ENCODE results near the gene CHST2. TPM values are rescaled to one million over a fixed set of nuclear protein-coding genes. Genes with fewer than 3 reads are reported as not detected.

Gene CHST2
- total RNA-seq, 1 donor from 2014 or later, result 17.5 TPM

DNA sequence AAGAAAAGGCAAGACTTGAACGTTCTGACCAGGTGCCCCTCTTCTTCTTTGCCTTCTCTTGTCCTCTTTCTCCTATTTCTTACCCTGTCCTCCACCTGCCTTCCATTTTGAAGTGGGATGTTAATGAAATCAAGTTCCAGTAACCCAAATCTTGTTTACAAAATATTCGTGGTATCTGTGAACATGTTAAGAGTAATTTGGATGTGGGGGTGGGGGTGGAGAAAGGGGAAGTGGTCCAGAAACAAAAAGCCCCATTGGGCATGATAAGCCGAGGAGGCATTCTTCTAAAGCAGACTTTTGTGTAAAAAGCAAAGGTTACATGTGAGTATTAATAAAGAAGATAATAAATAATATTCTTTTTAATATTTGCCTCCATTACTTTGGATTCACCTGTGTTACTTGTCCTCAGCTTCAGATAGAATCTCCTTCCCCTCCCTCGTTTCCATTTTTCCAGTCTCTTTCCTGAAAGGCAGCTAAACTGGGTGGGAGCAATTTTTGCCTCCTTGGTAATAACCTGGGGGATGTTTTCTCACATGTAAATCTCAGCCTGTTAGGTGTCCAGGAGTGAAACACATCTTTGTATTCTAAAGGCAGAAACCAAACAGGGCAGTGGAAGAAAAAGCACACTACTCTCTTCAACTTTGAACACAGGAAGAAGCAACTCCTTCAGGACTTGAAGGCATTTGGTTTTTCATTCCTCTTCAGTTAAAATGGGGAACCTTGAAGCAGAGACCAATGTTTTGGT, 3.2 kb downstream of the CHST2 start:
- TF ChIP-seq, protein P1, sequence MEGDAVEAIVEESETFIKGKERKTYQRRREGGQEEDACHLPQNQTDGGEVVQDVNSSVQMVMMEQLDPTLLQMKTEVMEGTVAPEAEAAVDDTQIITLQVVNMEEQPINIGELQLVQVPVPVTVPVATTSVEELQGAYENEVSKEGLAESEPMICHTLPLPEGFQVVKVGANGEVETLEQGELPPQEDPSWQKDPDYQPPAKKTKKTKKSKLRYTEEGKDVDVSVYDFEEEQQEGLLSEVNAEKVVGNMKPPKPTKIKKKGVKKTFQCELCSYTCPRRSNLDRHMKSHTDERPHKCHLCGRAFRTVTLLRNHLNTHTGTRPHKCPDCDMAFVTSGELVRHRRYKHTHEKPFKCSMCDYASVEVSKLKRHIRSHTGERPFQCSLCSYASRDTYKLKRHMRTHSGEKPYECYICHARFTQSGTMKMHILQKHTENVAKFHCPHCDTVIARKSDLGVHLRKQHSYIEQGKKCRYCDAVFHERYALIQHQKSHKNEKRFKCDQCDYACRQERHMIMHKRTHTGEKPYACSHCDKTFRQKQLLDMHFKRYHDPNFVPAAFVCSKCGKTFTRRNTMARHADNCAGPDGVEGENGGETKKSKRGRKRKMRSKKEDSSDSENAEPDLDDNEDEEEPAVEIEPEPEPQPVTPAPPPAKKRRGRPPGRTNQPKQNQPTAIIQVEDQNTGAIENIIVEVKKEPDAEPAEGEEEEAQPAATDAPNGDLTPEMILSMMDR (conservative IDR thresholded peaks at IDR 0.05), result no peak
- no peak overlapping the region for H3K27ac Mint-ChIP-seq

DNA sequence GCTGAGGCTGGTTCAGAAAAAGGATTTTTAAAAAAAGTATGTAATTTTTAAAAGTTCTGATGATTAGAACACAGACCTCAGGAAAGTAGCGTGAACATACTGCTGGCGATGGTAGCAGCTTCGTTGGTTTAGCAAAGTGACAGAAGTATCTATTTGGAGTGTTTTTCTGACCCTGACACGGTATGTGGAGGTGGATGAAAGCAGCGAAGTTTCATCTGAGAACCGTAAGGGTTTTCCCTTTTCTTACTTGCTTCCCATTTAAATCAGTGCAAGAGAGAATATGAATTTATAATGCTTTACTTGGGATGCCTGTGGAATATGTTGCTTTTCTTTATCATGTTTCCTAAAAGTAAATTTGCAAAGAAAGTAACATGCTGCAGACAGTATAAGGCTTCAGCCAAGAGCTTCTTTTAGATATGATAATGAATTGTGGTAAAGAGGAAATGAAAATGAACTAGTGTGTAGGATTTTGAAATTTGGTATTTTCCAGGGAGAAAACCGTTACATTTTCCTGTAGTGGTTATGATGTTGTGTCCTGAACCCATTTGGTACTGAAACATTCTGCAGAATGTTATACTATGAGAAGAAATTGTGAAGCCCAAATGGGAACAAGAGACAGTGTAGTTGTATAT, 3.9 kb downstream of the CHST2 start:
- DNase-seq (ENCODE audit: extremely low spot score, unreplicated experiment), result no peak
- H3K27me3 Mint-ChIP-seq, result peaks cover 47% of the 10 kb centered on the region
- TF ChIP-seq, protein P1 (conservative IDR thresholded peaks at IDR 0.05), result no peak
- peaks cover 35% of the 10 kb centered on the region for H3K4me1 Mint-ChIP-seq (ENCODE audit: unreplicated experiment)
- no peaks in the 10 kb centered on the region for H3K36me3 Mint-ChIP-seq
- H3K4me3 Mint-ChIP-seq, result peak overlapping the region; percentile 76
- no peak overlapping the region for H3K27ac Mint-ChIP-seq
- H3K9me3 Mint-ChIP-seq, result no peaks in the 10 kb centered on the region

More for the DNA sequence above, 3.2 kb downstream of the CHST2 start:
- H3K4me1 Mint-ChIP-seq (ENCODE audit: unreplicated experiment), result peaks cover 35% of the 10 kb centered on the region
- no peaks in the 10 kb centered on the region for H3K9me3 Mint-ChIP-seq
- no peak for DNase-seq (ENCODE audit: extremely low spot score, unreplicated experiment)
- peak overlapping the region; percentile 76 for H3K4me3 Mint-ChIP-seq
- no peaks in the 10 kb centered on the region for H3K36me3 Mint-ChIP-seq
- H3K27me3 Mint-ChIP-seq, result peaks cover 53% of the 10 kb centered on the region

DNA sequence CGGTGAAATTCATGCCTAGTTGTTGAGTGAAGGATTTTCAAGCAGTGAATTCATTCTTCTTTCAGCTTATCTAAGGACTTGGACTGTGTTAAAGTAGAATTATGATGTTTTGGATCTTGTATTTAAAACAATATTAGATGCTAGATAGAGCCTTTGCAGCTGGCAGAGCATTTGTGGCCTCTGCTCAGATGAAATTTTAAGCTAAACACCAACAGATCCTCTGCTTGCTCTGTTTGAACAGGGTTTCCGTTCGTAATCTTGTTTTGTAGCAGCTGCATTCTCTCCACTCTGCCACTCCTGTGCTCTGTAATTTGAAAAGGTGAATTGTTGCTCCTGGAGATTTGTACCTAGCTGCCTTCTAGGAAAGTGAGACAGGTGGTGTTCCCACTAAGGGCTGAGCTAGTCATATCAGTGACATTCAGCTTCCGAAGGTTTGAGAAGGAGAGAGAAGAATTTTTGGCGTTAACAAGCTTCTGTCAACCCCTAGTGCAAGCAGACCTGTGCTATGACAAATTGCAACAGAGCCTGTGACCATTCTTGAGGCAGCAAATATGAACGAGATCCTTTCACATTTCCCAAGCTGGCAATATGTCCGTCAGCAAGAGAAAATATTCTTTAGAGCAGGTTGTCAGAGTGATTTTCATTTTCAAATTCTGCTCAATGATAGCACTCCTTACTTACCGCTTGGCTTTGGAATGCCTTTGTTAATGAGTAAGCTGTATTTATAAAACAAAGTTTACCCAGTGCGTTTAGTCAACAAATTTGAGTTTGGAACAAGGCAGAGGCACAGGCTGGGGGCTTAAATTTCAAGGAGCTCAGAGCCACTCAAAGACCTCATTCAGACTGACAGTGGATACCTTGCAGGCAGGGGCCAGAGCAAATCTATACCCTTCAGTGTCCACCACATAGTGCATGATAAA, 5.3 kb downstream of the CHST2 start:
- no peak for DNase-seq (ENCODE audit: extremely low spot score, unreplicated experiment)
- no peaks in the 10 kb centered on the region for H3K9me3 Mint-ChIP-seq
- peaks cover 44% of the 10 kb centered on the region for H3K27me3 Mint-ChIP-seq
- TF ChIP-seq, protein P1 (conservative IDR thresholded peaks at IDR 0.05), result no peak
- peaks cover 30% of the 10 kb centered on the region for H3K4me1 Mint-ChIP-seq (ENCODE audit: unreplicated experiment)
- no peak overlapping the region for H3K27ac Mint-ChIP-seq
- H3K36me3 Mint-ChIP-seq, result no peaks in the 10 kb centered on the region
- peak overlapping the region; percentile 61 for H3K4me3 Mint-ChIP-seq

DNA sequence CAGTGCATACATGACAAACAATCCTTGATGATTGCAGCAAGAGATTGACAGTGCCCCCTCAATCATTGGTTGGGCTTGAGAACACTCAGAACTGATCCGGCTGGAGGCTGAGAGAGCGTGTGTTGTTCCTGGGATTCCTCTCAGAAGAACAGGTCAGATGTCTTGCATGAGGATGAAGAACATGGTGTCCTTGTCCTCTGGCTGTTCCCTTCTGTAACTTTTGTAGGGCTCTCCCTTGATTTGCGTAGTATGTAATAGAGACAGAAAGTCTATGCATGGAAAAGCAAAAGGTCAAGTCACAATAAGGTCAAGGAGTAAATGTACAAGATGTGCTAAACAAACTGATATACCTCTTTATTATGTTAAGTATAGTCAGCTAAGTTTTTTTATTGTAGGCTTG, 8.2 kb downstream of the CHST2 start:
- Mint-ChIP-seq H3K27ac (no peak overlapping the region), H3K4me1 (ENCODE audit: unreplicated experiment) (peaks cover 30% of the 10 kb centered on the region), H3K4me3 (no peak overlapping the region), H3K27me3 (peaks cover 40% of the 10 kb centered on the region), H3K9me3 (no peaks in the 10 kb centered on the region), H3K36me3 (no peaks in the 10 kb centered on the region)
- TF ChIP-seq, protein P1 (conservative IDR thresholded peaks at IDR 0.05), result no peak
- DNase-seq (ENCODE audit: extremely low spot score, unreplicated experiment), result no peak

DNA sequence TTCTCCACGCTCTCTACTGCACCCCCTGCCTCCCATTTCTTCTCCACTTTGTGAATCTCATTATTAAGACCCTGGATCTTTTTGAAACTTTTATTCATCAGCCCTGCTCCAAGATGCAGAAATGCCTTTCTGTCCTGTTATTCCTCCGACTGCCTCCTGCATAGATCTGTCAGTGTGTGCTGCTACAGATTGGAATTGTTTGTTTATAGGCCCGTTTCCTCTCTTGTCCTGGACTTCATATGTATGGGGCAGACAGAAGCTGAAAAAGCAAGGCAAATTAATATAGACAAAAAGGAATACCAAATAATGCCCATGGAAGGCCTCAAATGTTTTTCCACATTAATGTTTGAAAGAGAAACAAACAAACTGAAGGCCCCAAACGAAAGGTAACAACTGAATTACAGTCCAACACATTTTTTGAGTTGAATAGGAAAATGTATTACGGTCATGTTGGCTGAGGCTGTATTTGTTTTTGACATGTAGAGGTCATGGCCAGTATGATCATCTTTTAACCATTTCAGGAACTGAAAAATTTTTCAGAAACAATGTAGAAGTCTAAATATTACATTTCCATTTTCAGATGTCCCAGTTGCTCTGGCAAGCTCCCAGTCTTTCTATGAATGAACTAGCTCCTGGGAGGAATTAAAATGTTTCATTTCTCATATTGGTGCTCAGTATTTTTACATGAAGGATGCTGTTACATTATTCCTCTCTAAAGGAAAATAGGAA, 8.8 kb downstream of the CHST2 start:
- TF ChIP-seq, protein P1 (conservative IDR thresholded peaks at IDR 0.05), result no peak
- DNase-seq (ENCODE audit: extremely low spot score, unreplicated experiment), result no peak
- Mint-ChIP-seq H3K27ac (no peak overlapping the region), H3K9me3 (no peaks in the 10 kb centered on the region), H3K27me3 (peaks cover 34% of the 10 kb centered on the region), H3K4me1 (ENCODE audit: unreplicated experiment) (peaks cover 27% of the 10 kb centered on the region), H3K4me3 (no peak overlapping the region), H3K36me3 (no peaks in the 10 kb centered on the region)

Data from type B pancreatic cell (in vitro differentiated cells).